Fibroblast of pulmonary artery (primary cell): ENCODE data around the gene NPM3.

Experiments
- DNase-seq: peaks from one replicate; pipeline ENCODE4 v3.0.0-alpha.2; 2010; ENCODE audit warnings: low read depth
- H3K4me3 ChIP-seq: replicated peaks from 2 replicates; pipeline ENCODE4 v1.5.1; 2011; ENCODE audit warnings: low read depth, mild to moderate bottlenecking, control low read depth, low read length, moderate library complexity
- TF ChIP-seq, protein P1 (sequence below): IDR thresholded peaks from 2 replicates; pipeline ENCODE4 v1.5.1; 2011; ENCODE audit warnings: mild to moderate bottlenecking, control low read depth, low read length, inconsistent platforms; ENCODE audit errors: missing control alignments

The NPM3 gene

DNA sequence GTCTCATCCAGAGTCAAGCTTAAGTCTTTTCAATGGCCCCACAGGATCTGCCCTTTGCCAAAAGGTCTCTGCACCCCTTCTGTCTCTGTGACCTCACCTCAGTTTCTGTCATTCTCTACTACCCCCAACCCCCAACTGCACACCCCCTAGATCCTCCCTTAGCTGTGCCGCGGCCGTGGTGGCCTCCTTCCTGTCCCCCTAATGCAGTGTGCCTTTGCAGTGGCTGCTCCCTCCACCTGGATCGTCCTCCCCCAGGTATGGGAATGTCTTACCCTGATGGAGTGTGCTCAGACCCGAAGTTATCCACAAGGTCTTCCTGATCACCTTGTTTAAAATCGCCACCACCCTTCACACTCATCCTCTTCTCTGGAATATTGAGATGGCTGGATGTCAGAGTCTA lies 16.9 kb downstream of the NPM3 start:
- no peak overlapping the region for H3K4me3 ChIP-seq
- no peak for DNase-seq
- TF ChIP-seq, protein P1, sequence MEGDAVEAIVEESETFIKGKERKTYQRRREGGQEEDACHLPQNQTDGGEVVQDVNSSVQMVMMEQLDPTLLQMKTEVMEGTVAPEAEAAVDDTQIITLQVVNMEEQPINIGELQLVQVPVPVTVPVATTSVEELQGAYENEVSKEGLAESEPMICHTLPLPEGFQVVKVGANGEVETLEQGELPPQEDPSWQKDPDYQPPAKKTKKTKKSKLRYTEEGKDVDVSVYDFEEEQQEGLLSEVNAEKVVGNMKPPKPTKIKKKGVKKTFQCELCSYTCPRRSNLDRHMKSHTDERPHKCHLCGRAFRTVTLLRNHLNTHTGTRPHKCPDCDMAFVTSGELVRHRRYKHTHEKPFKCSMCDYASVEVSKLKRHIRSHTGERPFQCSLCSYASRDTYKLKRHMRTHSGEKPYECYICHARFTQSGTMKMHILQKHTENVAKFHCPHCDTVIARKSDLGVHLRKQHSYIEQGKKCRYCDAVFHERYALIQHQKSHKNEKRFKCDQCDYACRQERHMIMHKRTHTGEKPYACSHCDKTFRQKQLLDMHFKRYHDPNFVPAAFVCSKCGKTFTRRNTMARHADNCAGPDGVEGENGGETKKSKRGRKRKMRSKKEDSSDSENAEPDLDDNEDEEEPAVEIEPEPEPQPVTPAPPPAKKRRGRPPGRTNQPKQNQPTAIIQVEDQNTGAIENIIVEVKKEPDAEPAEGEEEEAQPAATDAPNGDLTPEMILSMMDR = no peak

GRCh38 chr10:101763141-101763846 lies 20.0 kb downstream of the NPM3 start:
- TF ChIP-seq, protein P1 = no peak
- H3K4me3 ChIP-seq = no peak overlapping the region
- no peak for DNase-seq

GRCh38 chr10:101762736-101763135 lies 20.5 kb downstream of the NPM3 start:
- TF ChIP-seq, protein P1 = no peak
- no peak overlapping the region for H3K4me3 ChIP-seq
- no peak for DNase-seq

- no peak overlapping the region for H3K4me3 ChIP-seq
- no peak for DNase-seq
- TF ChIP-seq, protein P1 = no peak
These were observed 22.0 kb downstream of the NPM3 start for GRCh38 chr10:101761226-101761625.

- H3K4me3 ChIP-seq = no peak overlapping the region
- DNase-seq = no peak
- TF ChIP-seq, protein P1 = no peak
These were observed 22.7 kb downstream of the NPM3 start for GRCh38 chr10:101760510-101760909.

GRCh38 chr10:101759309-101760247 lies 23.7 kb downstream of the NPM3 start:
- no peak overlapping the region for H3K4me3 ChIP-seq
- DNase-seq = no peak
- TF ChIP-seq, protein P1 = no peak
